Right lobe of liver (tissue), 6 donors: ENCODE results near the gene ACSF3. TPM values are rescaled to one million over a fixed set of nuclear protein-coding genes. Genes with fewer than 3 reads are reported as not detected.

Experiments
- ATAC-seq, 4 donors: fragments of 200-7000 bp; cut with Tn5 transposase; one replicate each; pipeline ENCODE4 v1.9.1; 2020; ENCODE audit warnings: mild to moderate bottlenecking in 4 of 4, moderate library complexity in 4 of 4
- DNase-seq, 3 donors: peaks; one replicate each; pipeline ENCODE4 v3.0.0-alpha.2; 2020
- H3K27ac ChIP-seq, 3 donors: fragments of 200-600 bp; one replicate each; pipeline ENCODE4 v1.8.0; 2022
- H3K27me3 ChIP-seq, 2 donors: fragments of 200-600 bp; one replicate each; pipeline ENCODE4 v1.8.0; 2022
- H3K36me3 ChIP-seq, 4 donors: fragments of 200-600 bp; sonication (generic) in 1 of 4; one replicate each; pipeline versions ENCODE4 v1.5.1 to v1.8.0; 2017 to 2022; ENCODE audit warnings: control low read depth in 1 of 4
- H3K4me1 ChIP-seq, 4 donors: fragments of 200-600 bp; sonication (generic) in 1 of 4; one replicate each; pipeline versions ENCODE4 v1.5.1 to v1.8.0; 2017 to 2022; ENCODE audit warnings: control low read depth in 1 of 4
- H3K4me3 ChIP-seq, 3 donors: fragments of 200-600 bp; one replicate each; pipeline ENCODE4 v1.8.0; 2022
- H3K9me3 ChIP-seq, 4 donors: fragments of 200-600 bp; sonication (generic) in 1 of 4; one replicate each; pipeline versions ENCODE4 v1.5.1 to v1.8.0; 2017 to 2022; ENCODE audit warnings: control low read depth in 1 of 4
- CTCF ChIP-seq, 4 donors: fragments of 200-600 bp in 3 of 4; fragments of 450-650 bp in 1 of 4; IDR thresholded peaks; one replicate each; pipeline versions ENCODE4 v1.5.1 to v1.8.0; 2016 to 2022; ENCODE audit warnings: antibody characterized with exemption in 4 of 4, mild to moderate bottlenecking in 2 of 4
- POLR2A ChIP-seq: fragments of 450-650 bp; IDR thresholded peaks from one replicate; pipeline ENCODE4 v1.6.1; 2017; ENCODE audit warnings: antibody characterized with exemption, mild to moderate bottlenecking
- WGBS: methylation state at CpG from one replicate; pipeline ENCODE4 v1.1.6; 2018; ENCODE audit warnings: low coverage, low lambda C conversion rate; ENCODE audit not compliant: insufficient coverage; ENCODE audit errors: missing lambda C conversion rate; 5-methylcytosine and 5-hydroxymethylcytosine counted together
- intact Hi-C, 2 donors: fragments of 100-400 bp; cut with DNase I; formaldehyde crosslinking; loops; one replicate each; pipeline versions ENCODE4 v1.11.2 to v1.14.1; 2022
- total RNA-seq, 6 experiments: library from RNA; depleted of rRNA in 2 of 6; stranded (reverse); fragments of >200 nt in 2 of 6; fragmentation: NEBNext Ultra II Directional in 3 of 6; extraction: Animal tissue kit (Norgen Biotek cat#: 25700) in 3 of 6; gene quantifications; one replicate each; pipeline versions ENCODE4 v1.1.0 to v1.2.4, GENCODE V29; 2016 to 2023
- donor health status: DM: no; HTN: yes; CAD: no.
- donor health status: DM: no; HTN: no; CAD: no.
- donor health status: DM: no; HTN: no; CAD: no.
- donor health status: DM: no; HTN: yes; CAD: no.
- donor health status: DM: no; HTN: yes; CAD: no.

ACSF3 gene
- total RNA-seq, 6 experiments from 2014 or later, result 20.2 to 33.6 (median 29.4) TPM

- ATAC-seq (peak in 3 of 4 donors; percentile 13 to 17 (median 14)), DNase-seq (peak in 1 of 3 donors; percentile 54)
- H3K4me1 ChIP-seq, result no peaks in the 10 kb centered on the region
- H3K4me3 ChIP-seq, result no peak overlapping the region
- intact Hi-C loops, result no loop called here
- no peak for TF ChIP-seq CTCF (IDR thresholded peaks at IDR 0.05)
- no peak for TF ChIP-seq POLR2A
- no CpG with 5 or more reads among the region's 19 CpGs for WGBS
- peaks cover 0 to 3% (median 1%) of the 10 kb centered on the region in 4 donors for H3K36me3 ChIP-seq
- H3K27me3 ChIP-seq, result no peaks in the 10 kb centered on the region
- H3K27ac ChIP-seq, result no peak overlapping the region
- no peaks in the 10 kb centered on the region for H3K9me3 ChIP-seq
Measured at GRCh38 chr16:89153848-89154271, 60.2 kb downstream of the ACSF3 start.

- TF ChIP-seq CTCF (IDR thresholded peaks at IDR 0.05), result no peak
- TF ChIP-seq POLR2A, result no peak
- H3K4me3 ChIP-seq, result no peak overlapping the region
- DNase-seq, result no peak
Measured at GRCh38 chr16:89154390-89155183, 60.9 kb downstream of the ACSF3 start.

GRCh38 chr16:89155184-89155679, 61.6 kb downstream of the ACSF3 start:
- whole genome bisulfite sequencing, result 20% methylated on average over 3 of the region's 19 CpGs
- ATAC-seq (peak; percentile 30 to 45 (median 38)), DNase-seq (no peak)
- Histone ChIP-seq H3K27ac (no peak overlapping the region), H3K36me3 (peaks cover 0 to 3% (median 1%) of the 10 kb centered on the region in 4 donors), H3K9me3 (no peaks in the 10 kb centered on the region), H3K4me3 (no peak overlapping the region), H3K4me1 (no peaks in the 10 kb centered on the region), H3K27me3 (no peaks in the 10 kb centered on the region)
- TF ChIP-seq CTCF (IDR thresholded peaks at IDR 0.05), result no peak
- no peak for TF ChIP-seq POLR2A
- intact Hi-C loops, result no loop called here

More at GRCh38 chr16:89154390-89155183, 60.9 kb downstream of the ACSF3 start:
- no peaks in the 10 kb centered on the region for H3K9me3 ChIP-seq
- no peaks in the 10 kb centered on the region for H3K27me3 ChIP-seq
- peaks cover 0 to 3% (median 1%) of the 10 kb centered on the region in 4 donors for H3K36me3 ChIP-seq
- H3K4me1 ChIP-seq, result no peaks in the 10 kb centered on the region
- intact Hi-C loops, result no loop called here
- ATAC-seq, result peak; percentile 9 to 24 (median 18)
- H3K27ac ChIP-seq, result no peak overlapping the region
- WGBS, result 64% methylated on average over 8 of the region's 24 CpGs

- WGBS, result 60% methylated on average over 4 of the region's 24 CpGs
- intact Hi-C loops, result no loop called here
- no peaks in the 10 kb centered on the region for H3K4me1 ChIP-seq
- peaks cover 0 to 3% (median 0%) of the 10 kb centered on the region in 4 donors for H3K36me3 ChIP-seq
- ATAC-seq (peak in 1 of 4 donors; percentile 6), DNase-seq (no peak)
- TF ChIP-seq CTCF (IDR thresholded peaks at IDR 0.05) (no peak), POLR2A (no peak)
- H3K27me3 ChIP-seq, result no peaks in the 10 kb centered on the region
- H3K4me3 ChIP-seq, result no peak overlapping the region
- H3K27ac ChIP-seq, result no peak overlapping the region
- H3K9me3 ChIP-seq, result no peaks in the 10 kb centered on the region
Measured at GRCh38 chr16:89155851-89156739, 62.4 kb downstream of the ACSF3 start.
